HEK293T (cell line): Measurements from ENCODE around the gene BCHE.

Experiments
- CTCF ChIA-PET: fragments of 350-600 bp; formaldehyde crosslinking; extraction: SDS; loops from one replicate; lab custom pipeline; 2021; ENCODE audit warnings: antibody characterized with exemption, inconsistent platforms; lab: Yijun Ruan, JAX
- POLR2A ChIA-PET: fragments of 350-600 bp; formaldehyde crosslinking; extraction: SDS; loops from one replicate; lab custom pipeline; 2020; ENCODE audit warnings: antibody characterized with exemption, inconsistent platforms; lab: Yijun Ruan, JAX
- DNase-seq: peaks from one replicate; pipeline ENCODE4 v3.0.0; 2012; ENCODE audit warnings: mixed read lengths; ENCODE audit errors: extremely low spot score
- ARNT ChIP-seq: fragments of 450-650 bp; IDR thresholded peaks from 2 replicates; pipeline ENCODE4 v1.6.1; 2017; ENCODE audit warnings: mild to moderate bottlenecking
- BHLHE40 ChIP-seq: fragments of 450-650 bp; IDR thresholded peaks from 2 replicates; pipeline ENCODE4 v1.6.1; 2016; ENCODE audit warnings: mild to moderate bottlenecking, moderate library complexity, borderline replicate concordance
- CTBP1 ChIP-seq: fragments of 450-650 bp; IDR thresholded peaks from 2 replicates; pipeline ENCODE4 v1.6.1; 2016; ENCODE audit warnings: borderline replicate concordance
- ELF4 ChIP-seq: fragments of 450-650 bp; IDR thresholded peaks from 2 replicates; pipeline ENCODE4 v1.6.1; 2017; ENCODE audit warnings: antibody characterized with exemption
- FOXA1 ChIP-seq: fragments of 450-650 bp; IDR thresholded peaks from 2 replicates; pipeline ENCODE4 v1.6.1; 2016; ENCODE audit warnings: mild to moderate bottlenecking
- FOXK2 ChIP-seq: fragments of 450-650 bp; IDR thresholded peaks from 2 replicates; pipeline ENCODE4 v1.6.1; 2016; ENCODE audit warnings: mild to moderate bottlenecking
- FOXM1 ChIP-seq: fragments of 450-650 bp; IDR thresholded peaks from 2 replicates; pipeline ENCODE4 v1.6.1; 2017; ENCODE audit warnings: mild to moderate bottlenecking, borderline replicate concordance
- HDGF ChIP-seq: fragments of 450-650 bp; IDR thresholded peaks from 2 replicates; pipeline ENCODE4 v1.6.1; 2017; ENCODE audit warnings: antibody characterized with exemption, borderline replicate concordance
- L3MBTL2 ChIP-seq: fragments of 450-650 bp; conservative IDR thresholded peaks from 2 replicates; pipeline ENCODE4 v1.6.1; 2016; ENCODE audit warnings: mild to moderate bottlenecking
- LEF1 ChIP-seq: fragments of 450-650 bp; IDR thresholded peaks from 2 replicates; pipeline ENCODE4 v1.6.1; 2017; ENCODE audit warnings: mild to moderate bottlenecking, borderline replicate concordance
- NFRKB ChIP-seq: fragments of 450-650 bp; IDR thresholded peaks from 2 replicates; pipeline ENCODE4 v1.6.1; 2016; ENCODE audit warnings: mild to moderate bottlenecking, moderate library complexity
- PKNOX1 ChIP-seq: fragments of 450-650 bp; IDR thresholded peaks from 2 replicates; pipeline ENCODE4 v1.6.1; 2016
- SP1 ChIP-seq: fragments of 450-650 bp; IDR thresholded peaks from 2 replicates; pipeline ENCODE4 v1.6.1; 2017
- SUZ12 ChIP-seq: fragments of 450-650 bp; IDR thresholded peaks from 2 replicates; pipeline ENCODE4 v1.6.1; 2016; ENCODE audit warnings: mild to moderate bottlenecking
- TARDBP ChIP-seq: fragments of 450-650 bp; IDR thresholded peaks from 2 replicates; pipeline ENCODE4 v1.6.1; 2016
- ZNF384 ChIP-seq: fragments of 450-650 bp; IDR thresholded peaks from 2 replicates; pipeline ENCODE4 v1.6.1; 2016

BCHE gene

GRCh38 chr3:165827883-165828282 is 9.3 kb downstream of the BCHE start:
- CTCF ChIA-PET, result no interaction called here
- TF ChIP-seq ZNF384 (no peak), SP1 (no peak), ELF4 (no peak)

GRCh38 chr3:165827233-165827632 is 10.0 kb downstream of the BCHE start:
- TF ChIP-seq CTBP1, result no peak
- TF ChIP-seq FOXA1, result no peak
- TF ChIP-seq PKNOX1, result no peak
- no peak for TF ChIP-seq TARDBP
- no peak for TF ChIP-seq SP1
- no peak for TF ChIP-seq ELF4
- no peak for TF ChIP-seq L3MBTL2
- no peak for TF ChIP-seq FOXM1
- no peak for TF ChIP-seq ARNT
- TF ChIP-seq ZNF384, result no peak
- TF ChIP-seq HDGF, result no peak
- TF ChIP-seq FOXK2, result no peak
- TF ChIP-seq LEF1, result no peak
- TF ChIP-seq BHLHE40, result no peak
- TF ChIP-seq NFRKB, result no peak
- no peak for TF ChIP-seq SUZ12
- POLR2A ChIA-PET, result no interaction called here
- CTCF ChIA-PET, result no interaction called here
- DNase-seq, result no peak

More at GRCh38 chr3:165827883-165828282, 9.3 kb downstream of the BCHE start:
- DNase-seq, result no peak
- POLR2A ChIA-PET, result no interaction called here

- CTCF ChIA-PET, result no interaction called here
These were observed 16.5 kb downstream of the BCHE start for GRCh38 chr3:165820671-165821123.

GRCh38 chr3:165817160-165817709 is 20.0 kb downstream of the BCHE start:
- ChIA-PET CTCF (no interaction called here), POLR2A (no interaction called here)
- no peak for TF ChIP-seq NFRKB
- no peak for TF ChIP-seq FOXK2
- TF ChIP-seq LEF1, result no peak
- TF ChIP-seq TARDBP, result no peak
- no peak for TF ChIP-seq BHLHE40
- TF ChIP-seq L3MBTL2, result no peak
- TF ChIP-seq FOXM1, result no peak
- TF ChIP-seq PKNOX1, result no peak
- TF ChIP-seq HDGF, result no peak
- TF ChIP-seq SP1, result no peak
- no peak for TF ChIP-seq CTBP1
- TF ChIP-seq ARNT, result no peak
- TF ChIP-seq SUZ12, result no peak
- DNase-seq, result no peak

More at GRCh38 chr3:165820671-165821123, 16.5 kb downstream of the BCHE start:
- TF ChIP-seq L3MBTL2 (no peak), SP1 (no peak), HDGF (no peak), NFRKB (no peak), BHLHE40 (no peak), FOXA1 (no peak), CTBP1 (no peak), SUZ12 (no peak), PKNOX1 (no peak), FOXM1 (no peak), LEF1 (no peak), FOXK2 (no peak)
- POLR2A ChIA-PET, result no interaction called here
- no peak for DNase-seq

GRCh38 chr3:165816209-165816608 is 21.0 kb downstream of the BCHE start:
- ChIA-PET POLR2A (no interaction called here), CTCF (no interaction called here)
- TF ChIP-seq BHLHE40 (no peak), TARDBP (no peak), FOXK2 (no peak), ARNT (no peak), PKNOX1 (no peak), CTBP1 (no peak), ZNF384 (no peak), FOXA1 (no peak), FOXM1 (no peak), NFRKB (no peak), LEF1 (no peak)
- no peak for DNase-seq

- DNase-seq, result no peak
- CTCF ChIA-PET, result no interaction called here
- POLR2A ChIA-PET, result no interaction called here
- TF ChIP-seq LEF1 (no peak), SUZ12 (no peak), NFRKB (no peak), FOXK2 (no peak)
These were observed 21.5 kb downstream of the BCHE start for GRCh38 chr3:165815682-165816081.
